ENCODE measurements around the gene MAN2A1.

- TF ChIP-seq, protein P1, sequence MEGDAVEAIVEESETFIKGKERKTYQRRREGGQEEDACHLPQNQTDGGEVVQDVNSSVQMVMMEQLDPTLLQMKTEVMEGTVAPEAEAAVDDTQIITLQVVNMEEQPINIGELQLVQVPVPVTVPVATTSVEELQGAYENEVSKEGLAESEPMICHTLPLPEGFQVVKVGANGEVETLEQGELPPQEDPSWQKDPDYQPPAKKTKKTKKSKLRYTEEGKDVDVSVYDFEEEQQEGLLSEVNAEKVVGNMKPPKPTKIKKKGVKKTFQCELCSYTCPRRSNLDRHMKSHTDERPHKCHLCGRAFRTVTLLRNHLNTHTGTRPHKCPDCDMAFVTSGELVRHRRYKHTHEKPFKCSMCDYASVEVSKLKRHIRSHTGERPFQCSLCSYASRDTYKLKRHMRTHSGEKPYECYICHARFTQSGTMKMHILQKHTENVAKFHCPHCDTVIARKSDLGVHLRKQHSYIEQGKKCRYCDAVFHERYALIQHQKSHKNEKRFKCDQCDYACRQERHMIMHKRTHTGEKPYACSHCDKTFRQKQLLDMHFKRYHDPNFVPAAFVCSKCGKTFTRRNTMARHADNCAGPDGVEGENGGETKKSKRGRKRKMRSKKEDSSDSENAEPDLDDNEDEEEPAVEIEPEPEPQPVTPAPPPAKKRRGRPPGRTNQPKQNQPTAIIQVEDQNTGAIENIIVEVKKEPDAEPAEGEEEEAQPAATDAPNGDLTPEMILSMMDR (IDR thresholded peaks at IDR 0.05): no peak
- no peak for TF ChIP-seq POLR2A (IDR thresholded peaks at IDR 0.05)
Measured at GRCh38 chr5:109704282-109704952, 14.7 kb downstream of the MAN2A1 start.
